ENCODE data around the gene DOCK2.

DOCK2 gene

GRCh38 chr5:169980418-169981053 lies 343.5 kb downstream of the DOCK2 start, which contains the start of gene INSYN2B:
Gene INSYN2B (minus strand): TSS chr5:169980495. CDS start chr5:169883898, 96,597 bp downstream.
- peak; percentile 87 for DNase-seq (ENCODE audit: low spot score)

- DNase-seq (ENCODE audit: low spot score): no peak
These were observed 351.1 kb downstream of the DOCK2 start for GRCh38 chr5:169988206-169988605.

- no peak for DNase-seq (ENCODE audit: low spot score)
These were observed 351.9 kb downstream of the DOCK2 start for GRCh38 chr5:169988947-169989346.

GRCh38 chr5:169989365-169989764 lies 352.3 kb downstream of the DOCK2 start:
- DNase-seq (ENCODE audit: low spot score): no peak

- DNase-seq (ENCODE audit: low spot score): no peak
These were observed 354.2 kb downstream of the DOCK2 start for GRCh38 chr5:169991115-169991869.

GRCh38 chr5:169992789-169993484 lies 355.9 kb downstream of the DOCK2 start:
- no peak for DNase-seq (ENCODE audit: low spot score)

GRCh38 chr5:169993485-169993790 lies 356.4 kb downstream of the DOCK2 start:
- no peak for DNase-seq (ENCODE audit: low spot score)

GRCh38 chr5:169997798-169998197 lies 360.7 kb downstream of the DOCK2 start:
- DNase-seq (ENCODE audit: low spot score): no peak

- DNase-seq (ENCODE audit: low spot score): no peak
These were observed 362.5 kb downstream of the DOCK2 start for GRCh38 chr5:169999621-170000020.

GRCh38 chr5:170000155-170000554 lies 363.1 kb downstream of the DOCK2 start:
- DNase-seq (ENCODE audit: low spot score): no peak

- no peak for DNase-seq (ENCODE audit: low spot score)
These were observed 368.9 kb downstream of the DOCK2 start for GRCh38 chr5:170006021-170006420.

- DNase-seq (ENCODE audit: low spot score): no peak
These were observed 371.3 kb downstream of the DOCK2 start for GRCh38 chr5:170008376-170008775.

- DNase-seq (ENCODE audit: low spot score): no peak
These were observed 373.5 kb downstream of the DOCK2 start for GRCh38 chr5:170010595-170010994.

- DNase-seq (ENCODE audit: low spot score): no peak
These were observed 374.7 kb downstream of the DOCK2 start for GRCh38 chr5:170011751-170012150.

GRCh38 chr5:170012622-170013021 lies 375.5 kb downstream of the DOCK2 start:
- DNase-seq (ENCODE audit: low spot score): no peak

GRCh38 chr5:170020423-170020822 lies 383.3 kb downstream of the DOCK2 start:
- no peak for DNase-seq (ENCODE audit: low spot score)

- DNase-seq (ENCODE audit: low spot score): peak; percentile 24
These were observed 384.4 kb downstream of the DOCK2 start for GRCh38 chr5:170021506-170021905.

GRCh38 chr5:170025853-170026252 lies 388.8 kb downstream of the DOCK2 start:
- DNase-seq (ENCODE audit: low spot score): no peak

- no peak for DNase-seq (ENCODE audit: low spot score)
These were observed 391.0 kb downstream of the DOCK2 start for GRCh38 chr5:170028124-170028523.

GRCh38 chr5:170034231-170034630 lies 397.2 kb downstream of the DOCK2 start:
- DNase-seq (ENCODE audit: low spot score): no peak

- DNase-seq (ENCODE audit: low spot score): no peak
These were observed 401.2 kb downstream of the DOCK2 start for GRCh38 chr5:170038241-170038640.

- no peak for DNase-seq (ENCODE audit: low spot score)
These were observed 402.8 kb downstream of the DOCK2 start for GRCh38 chr5:170039830-170040229.

GRCh38 chr5:170046241-170046640 lies 409.2 kb downstream of the DOCK2 start:
- DNase-seq (ENCODE audit: low spot score): peak; percentile 32
